Measurements from ENCODE around the gene TMEM52B.

- TF ChIP-seq CTCF (IDR thresholded peaks at IDR 0.05) (no peak), EP300 (IDR thresholded peaks at IDR 0.05) (no peak), POLR2A (IDR thresholded peaks at IDR 0.05) (no peak)
Measured at GRCh38 chr12:10241290-10241689, 62.5 kb downstream of the TMEM52B start.

Measured in suprapubic skin (tissue), 3 donors.